ENCODE measurements around the gene SLCO3A1. TPM values are rescaled to one million over a fixed set of nuclear protein-coding genes. Genes with fewer than 3 reads are reported as not detected.

Gene SLCO3A1
- total RNA-seq, 1 donor = 17.2 TPM

DNA sequence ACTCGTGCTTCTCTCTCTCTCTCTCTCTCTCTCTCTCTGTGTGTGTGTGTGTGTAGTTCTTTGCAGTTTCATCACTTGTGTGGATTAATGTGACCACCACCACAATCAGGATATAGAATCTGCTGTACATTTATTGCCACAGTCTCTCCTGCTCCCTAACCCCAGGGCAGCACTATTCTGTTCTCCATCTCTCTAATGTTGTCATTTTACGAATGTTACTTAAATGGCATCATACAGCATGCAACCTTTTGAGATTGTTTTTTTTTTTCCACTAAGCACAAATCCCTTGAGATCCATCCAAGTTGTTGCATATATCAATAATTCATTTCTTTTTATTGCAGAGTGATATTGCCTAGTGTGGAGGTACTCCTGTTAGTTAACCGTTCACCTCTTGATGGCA is 26.9 kb downstream of the SLCO3A1 start:
- no peak for DNase-seq (ENCODE audit: low read depth in 2 of 3, low spot score in 2 of 3)

DNA sequence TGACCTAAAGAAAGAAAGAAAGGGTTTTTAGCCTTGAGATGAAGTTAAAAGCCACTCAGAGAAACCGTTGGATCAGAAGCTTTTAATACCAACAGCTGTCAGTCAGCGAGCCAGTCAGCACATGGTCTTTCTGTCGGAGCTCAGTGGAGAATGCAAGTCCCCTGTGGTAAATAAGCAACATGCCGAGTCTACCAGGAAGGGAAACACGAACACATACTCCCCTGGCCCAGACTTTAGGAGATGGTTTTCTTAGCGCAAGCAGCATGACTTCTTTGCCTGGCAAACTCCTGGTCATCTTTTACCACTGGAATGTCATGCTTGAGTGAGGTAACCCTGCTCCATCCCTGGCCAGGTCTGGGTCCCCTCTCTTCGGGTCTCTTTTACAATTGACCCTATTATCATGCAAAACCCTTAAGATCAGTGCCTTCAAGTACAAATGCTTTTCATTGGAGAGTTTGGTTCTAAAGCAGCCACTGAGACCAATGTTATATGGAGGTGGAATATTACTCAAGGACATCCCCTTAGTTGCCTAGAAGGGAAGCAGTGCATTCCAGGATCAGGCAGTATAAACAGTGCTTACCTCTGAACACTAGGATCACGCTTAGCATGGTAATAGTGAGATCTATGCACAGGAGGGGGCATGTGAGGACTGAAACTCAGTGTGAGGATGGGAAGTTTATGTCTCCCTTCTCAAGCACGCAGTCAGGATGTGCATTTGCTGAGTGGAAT is 28.2 kb downstream of the SLCO3A1 start:
- DNase-seq (ENCODE audit: low read depth in 2 of 3, low spot score in 2 of 3) = no peak

DNA sequence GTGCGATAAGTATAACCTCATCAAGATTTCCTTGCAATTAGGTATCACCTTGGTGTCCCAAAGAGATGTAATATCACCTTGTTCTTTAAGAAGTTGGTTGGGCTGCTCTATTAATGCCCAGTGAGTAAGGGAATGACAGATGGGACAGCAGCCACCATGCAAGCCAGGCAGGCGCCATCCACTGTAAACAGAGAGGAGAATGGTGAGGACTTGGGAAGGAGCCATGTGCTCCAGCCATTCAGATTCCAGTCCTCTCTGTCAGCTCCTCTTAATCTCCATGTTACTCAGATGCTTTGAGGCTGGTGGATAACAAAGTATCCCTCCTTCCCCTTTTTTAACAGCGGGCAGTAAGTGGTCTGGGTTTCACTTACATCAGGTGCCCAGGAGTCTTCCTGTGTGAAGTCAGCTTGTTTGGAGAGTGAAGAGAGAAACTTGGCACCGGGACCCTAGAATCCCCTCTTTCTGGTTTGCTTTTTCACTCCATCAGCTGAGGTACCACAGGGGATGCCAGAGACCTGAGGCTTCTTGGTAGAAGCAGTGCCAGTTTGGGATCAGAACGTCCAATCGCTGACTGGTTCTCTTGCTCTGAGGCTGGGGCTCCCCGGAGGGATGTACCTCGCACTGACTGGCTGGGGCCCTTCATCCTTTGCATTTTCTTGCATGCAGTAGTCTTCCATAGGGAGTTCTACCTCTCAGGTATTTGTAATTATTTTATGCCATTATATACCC is 29.5 kb downstream of the SLCO3A1 start:
- peak in 1 of 3 donors; percentile 13 for DNase-seq (ENCODE audit: low read depth in 2 of 3, low spot score in 2 of 3)

DNA sequence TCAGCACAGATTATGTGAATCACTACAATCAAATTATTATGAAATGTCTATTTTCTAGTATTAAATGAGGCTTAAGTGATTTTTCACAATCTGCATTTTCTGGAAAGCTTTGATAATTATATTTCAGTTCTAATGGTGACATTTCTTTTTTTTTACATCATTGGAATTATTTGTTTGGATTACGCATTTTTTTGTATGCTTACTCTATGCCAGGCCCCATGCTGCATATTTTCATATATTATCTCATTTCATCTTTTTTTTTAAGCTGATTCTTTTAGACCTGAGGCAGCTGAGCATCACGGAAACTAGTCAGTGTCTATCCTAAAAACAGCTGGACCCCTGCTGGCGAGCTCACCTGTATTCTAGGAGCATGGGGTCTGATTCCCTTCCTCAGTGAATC is 31.1 kb downstream of the SLCO3A1 start:
- no peak for DNase-seq (ENCODE audit: low read depth in 2 of 3, low spot score in 2 of 3)

DNA sequence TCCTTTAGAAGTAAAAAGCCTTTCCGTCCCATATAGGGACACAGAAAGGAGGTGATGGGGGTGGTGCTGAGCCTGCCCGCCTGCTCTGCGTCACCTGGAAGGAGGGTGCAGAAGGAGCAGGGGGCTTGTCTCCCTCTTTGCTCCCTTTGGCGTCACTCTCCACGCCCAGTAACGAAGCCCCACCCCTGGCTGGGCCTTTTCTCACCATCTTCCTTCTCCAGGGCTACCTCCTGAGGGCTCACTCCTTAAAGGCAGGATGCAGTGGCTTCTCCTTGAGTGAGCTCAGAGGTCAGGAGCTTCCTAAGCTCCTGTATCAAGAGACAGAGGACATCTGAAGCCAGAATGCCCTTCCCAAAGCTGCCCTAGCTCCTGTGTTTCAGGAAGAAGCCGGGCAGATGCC is 31.5 kb downstream of the SLCO3A1 start:
- DNase-seq (ENCODE audit: low read depth in 2 of 3, low spot score in 2 of 3) = no peak

DNA sequence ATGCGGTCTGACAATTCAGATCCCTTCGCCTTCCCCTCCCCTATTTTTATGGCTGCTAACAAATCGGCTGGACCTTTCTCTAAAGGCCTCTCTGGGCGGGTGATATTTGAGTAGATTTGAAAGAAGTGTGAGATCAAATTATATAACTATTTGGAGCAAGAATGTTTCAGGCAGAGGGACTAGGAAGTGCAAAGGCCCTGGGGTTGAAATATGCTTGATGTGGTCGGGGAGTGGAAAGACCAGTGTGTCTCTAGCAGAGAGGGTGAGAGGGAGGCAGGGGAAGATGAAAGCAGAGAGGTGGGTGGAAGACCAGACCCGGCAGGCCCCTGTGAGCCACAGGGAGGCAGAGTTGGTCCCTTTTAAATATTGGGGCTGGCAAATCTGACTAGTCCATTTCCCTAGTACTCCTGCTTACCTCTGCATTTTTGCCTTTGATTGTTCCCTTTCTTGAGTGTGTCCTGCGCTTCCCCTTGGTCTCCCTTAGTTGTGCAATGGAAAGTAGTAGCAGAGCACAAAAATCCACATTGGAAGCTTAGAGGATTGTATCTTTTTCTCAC is 32.3 kb downstream of the SLCO3A1 start:
- peak in 2 of 3 donors; percentile 26 to 28 for DNase-seq (ENCODE audit: low read depth in 2 of 3, low spot score in 2 of 3)

DNA sequence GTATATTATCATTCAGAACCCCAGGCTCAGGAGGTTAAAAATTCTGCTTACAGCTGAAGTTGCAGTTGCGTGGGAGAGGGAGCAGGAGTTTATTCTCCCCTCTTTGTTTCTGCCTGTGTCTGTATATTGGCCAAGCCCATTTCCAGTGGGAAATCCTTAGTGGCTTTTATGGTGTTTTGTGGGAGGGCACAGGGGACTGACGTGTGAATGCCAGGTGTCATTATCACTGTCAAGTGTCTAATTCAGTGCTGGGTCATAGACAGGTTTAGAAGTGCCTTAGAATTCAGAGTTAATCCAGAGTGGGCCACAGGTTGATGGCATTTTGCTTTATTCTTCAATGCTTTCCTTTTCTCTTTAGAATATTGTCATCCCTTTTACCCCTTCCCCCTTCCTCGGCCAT is 33.4 kb downstream of the SLCO3A1 start:
- DNase-seq (ENCODE audit: low read depth in 2 of 3, low spot score in 2 of 3) = no peak

DNA sequence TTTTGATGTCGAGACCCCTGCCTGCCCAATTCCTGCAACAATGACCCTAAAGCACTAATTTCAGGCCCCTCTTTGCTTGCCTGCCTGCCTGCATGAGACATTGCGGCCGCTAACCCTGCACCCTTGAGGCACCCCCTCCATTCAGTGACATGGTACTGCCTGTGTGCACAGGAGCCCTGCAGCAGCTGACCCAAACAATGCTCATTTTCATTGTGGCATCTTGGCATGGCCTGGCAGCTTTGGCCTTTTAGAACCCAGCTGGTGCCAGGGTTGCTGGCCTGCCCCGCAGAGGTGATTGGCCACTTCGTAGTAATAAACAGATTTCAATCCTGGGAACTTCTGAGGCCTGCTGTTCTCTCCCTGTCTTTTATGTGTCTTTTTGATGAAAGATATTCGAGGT is 33.8 kb downstream of the SLCO3A1 start:
- DNase-seq (ENCODE audit: low read depth in 2 of 3, low spot score in 2 of 3) = no peak

DNA sequence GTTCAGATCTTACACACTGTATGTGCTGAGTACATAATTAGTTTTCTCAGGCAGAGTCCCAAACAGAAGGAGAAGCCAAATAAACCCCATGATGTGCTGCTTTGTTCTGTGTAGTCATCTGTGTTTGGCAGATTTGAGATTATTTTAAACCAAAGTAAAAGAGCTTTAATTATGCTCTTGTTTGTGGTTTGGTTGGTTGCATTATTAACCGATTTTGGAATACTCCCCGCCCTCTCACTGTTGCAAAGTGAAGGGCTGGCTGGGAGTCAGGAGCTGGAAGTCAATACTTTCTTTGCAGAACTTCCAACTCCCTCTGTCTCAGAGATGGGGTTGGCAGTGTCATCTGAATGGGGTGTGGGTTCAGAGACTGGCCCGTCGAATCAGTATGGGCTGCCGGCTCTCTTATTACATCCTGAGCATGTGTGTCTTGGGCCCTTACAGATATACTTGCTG is 34.4 kb downstream of the SLCO3A1 start:
- DNase-seq (ENCODE audit: low read depth in 2 of 3, low spot score in 2 of 3) = no peak

DNA sequence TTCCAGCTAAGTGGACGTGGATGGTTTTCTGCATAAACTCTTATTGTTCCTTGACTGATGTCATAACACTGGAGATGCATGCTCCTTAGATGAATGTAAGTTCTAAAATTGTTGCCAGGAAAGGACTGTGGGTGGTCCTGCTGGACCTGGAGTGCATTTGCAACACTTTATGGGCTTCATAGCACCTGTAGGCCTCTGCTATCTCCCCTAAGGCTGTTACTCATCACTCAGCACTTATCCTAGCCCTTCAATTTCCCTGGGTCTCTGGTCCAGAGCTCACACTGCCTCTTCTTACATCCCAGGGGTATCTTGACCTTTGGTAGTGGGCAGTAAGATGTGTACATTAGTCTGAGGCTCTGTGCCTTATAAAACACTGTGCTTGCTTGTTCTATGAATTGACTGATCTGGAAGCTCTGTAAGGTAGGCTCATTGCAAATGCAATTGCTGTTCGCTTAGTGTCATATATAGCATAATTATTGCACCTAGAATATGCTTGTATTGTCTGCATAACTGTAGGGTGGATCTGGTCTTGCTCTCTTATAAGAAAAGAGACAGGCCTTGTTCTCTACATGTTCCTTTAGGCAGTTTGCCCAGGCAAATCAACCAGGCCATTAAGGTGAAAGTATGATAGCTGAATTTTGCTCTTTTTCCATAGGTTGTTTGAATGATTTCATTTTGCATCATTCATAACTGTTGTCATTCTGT is 35.8 kb downstream of the SLCO3A1 start:
- DNase-seq (ENCODE audit: low read depth in 2 of 3, low spot score in 2 of 3) = no peak

DNA sequence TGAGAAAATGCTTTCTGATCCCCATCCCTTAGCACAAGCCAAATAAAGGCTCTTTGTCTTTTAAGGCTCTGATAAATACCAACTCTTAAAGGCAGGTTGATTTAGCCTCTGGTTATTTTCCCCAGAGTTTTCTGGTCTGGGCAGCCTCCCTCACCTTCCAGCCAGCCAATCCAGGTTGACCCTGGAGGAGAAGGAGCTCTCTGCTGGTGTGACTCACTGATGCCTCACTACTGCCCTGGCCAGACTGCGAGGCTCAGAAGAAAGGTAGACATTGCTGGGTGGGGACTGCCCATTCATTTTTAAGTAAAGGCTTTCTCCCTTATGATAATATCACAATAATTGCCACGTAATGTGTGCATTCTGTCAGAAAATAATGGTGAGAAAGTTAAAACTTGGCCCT is 37.1 kb downstream of the SLCO3A1 start:
- no peak for DNase-seq (ENCODE audit: low read depth in 2 of 3, low spot score in 2 of 3)

DNA sequence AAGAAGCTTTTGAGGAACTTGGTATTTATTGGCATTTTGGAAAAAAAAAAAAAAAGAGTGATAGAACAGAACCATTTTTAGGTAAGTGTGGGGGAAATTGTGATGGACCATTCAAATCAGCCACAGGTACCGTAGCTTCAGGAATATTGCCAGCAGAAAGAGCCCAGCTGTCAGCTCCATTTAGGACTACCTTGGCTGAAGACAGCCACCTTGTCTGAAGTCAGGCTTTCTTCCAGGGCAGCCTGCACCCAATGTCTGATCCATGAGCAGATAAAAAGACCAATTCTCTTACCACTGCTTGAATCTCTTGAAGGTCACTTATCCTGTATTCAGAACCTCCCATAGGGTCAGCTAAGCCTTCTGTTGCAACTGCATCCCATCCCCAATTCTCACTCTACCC is 37.6 kb downstream of the SLCO3A1 start:
- DNase-seq (ENCODE audit: low read depth in 2 of 3, low spot score in 2 of 3) = no peak

DNA sequence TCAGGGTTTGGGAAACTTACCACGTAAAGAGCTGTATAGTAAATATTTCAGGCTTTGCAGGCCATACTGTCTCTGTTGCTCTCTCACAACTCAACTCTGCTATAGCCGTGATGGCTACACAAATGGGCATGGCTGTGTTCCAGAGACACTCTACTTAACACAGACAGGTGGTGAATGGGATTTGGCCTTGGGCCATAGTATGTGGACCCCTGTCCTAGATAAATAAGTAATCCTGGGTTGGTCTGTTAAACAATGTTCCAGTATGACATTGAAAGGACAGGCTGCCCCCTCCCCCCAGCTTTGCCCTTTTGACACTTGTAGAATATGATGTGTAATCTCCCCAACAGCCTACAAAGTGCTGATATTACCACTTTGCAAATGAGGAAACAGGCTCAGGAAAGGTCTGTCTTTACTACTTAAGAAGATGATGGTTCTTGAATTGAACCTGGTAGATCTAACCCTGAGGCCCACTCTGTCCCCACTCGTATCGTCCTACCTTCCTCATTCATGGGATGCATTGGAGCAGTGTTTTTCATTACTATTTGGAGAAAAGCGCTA is 38.4 kb downstream of the SLCO3A1 start:
- DNase-seq (ENCODE audit: low read depth in 2 of 3, low spot score in 2 of 3) = no peak

DNA sequence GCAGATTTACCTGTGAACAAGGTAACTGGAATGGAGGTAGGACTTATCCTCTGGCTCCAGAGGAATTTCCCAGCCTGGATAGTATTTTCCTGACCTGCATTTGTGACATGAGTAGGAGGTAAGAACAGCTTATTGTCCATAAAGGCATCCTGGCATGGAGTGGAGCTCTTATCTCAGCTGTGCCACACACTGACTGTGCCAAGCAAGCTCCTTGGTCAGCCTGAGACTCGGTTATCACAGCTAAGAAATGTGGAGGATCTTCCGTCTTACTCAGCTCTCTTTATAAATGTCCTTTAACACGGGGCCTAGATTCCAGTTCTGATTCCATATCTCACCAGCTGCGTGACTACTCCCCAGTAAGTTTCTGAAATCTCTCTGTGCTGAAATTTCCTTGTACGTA is 38.9 kb downstream of the SLCO3A1 start:
- no peak for DNase-seq (ENCODE audit: low read depth in 2 of 3, low spot score in 2 of 3)

DNA sequence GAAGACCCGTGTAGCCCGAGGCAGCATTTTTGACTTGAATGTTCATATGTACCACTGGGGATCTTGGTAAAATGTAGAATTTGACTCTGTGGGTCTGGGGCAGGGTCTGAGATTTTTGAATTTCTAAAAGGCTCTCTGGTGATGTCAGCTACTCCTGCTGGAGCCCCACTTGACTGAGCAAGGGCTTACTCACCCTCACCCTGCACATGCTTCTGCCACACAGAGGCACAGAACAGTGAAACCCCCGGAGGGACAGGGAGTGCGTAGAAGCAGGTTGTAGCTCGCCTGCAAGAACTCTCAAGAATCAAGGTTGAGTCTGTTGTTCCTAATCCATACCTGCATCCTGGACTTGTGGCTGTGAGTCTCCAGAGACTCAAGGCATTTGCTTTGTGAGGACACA is 41.1 kb downstream of the SLCO3A1 start:
- DNase-seq (ENCODE audit: low read depth in 2 of 3, low spot score in 2 of 3) = no peak

DNA sequence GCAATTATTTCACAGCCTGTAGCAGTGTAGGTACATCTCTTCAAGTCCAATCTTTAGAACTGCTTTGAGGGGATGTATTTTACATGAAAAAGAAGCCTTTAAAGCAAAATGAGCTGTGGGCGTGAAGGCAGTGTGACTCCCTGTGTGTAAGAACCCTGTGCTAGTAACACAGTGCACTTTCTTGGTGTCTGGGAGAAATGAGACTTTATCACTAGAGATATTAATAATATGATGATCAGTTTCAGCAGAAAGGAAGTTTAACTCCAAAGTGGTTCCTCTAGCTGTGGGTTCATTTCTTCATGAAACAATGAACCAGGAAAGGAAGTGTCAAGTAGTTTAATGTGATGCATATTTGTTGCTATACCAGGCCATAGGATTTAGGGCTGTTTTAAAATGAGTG is 41.5 kb downstream of the SLCO3A1 start:
- no peak for DNase-seq (ENCODE audit: low read depth in 2 of 3, low spot score in 2 of 3)

DNA sequence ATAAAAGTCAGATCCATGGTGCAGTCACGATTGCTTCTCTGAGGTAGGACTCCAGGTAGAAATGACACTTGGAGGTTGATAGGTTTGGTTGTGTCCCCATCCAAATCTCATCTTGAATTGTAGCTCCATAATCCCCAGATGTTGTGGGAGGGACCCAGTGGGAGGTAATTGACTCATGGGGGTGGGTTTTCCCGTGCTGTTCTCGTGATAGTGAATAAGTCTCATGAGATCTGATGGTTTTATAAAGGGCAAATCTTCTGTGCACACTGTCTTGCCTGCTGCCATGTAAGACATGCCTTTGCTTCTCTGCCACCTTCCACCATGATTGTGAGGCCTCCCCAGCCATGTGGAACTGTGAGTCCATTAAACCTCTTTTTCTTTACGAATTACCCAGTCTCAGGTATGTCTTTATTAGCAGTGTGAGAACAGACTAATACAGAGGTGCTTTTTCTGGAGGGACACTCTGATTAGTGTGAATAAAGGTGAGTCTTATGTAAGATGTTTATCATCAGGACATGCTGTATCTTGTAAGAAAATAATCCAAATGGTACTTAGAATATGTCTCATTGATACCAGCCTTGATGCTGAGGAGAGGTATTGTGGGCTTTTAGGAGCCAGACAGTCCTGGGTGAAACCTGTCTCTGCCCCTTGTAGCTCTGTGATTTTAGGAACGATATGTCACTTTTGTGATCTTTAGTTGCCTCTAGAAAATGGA is 43.0 kb downstream of the SLCO3A1 start:
- DNase-seq (ENCODE audit: low read depth in 2 of 3, low spot score in 2 of 3) = no peak

DNA sequence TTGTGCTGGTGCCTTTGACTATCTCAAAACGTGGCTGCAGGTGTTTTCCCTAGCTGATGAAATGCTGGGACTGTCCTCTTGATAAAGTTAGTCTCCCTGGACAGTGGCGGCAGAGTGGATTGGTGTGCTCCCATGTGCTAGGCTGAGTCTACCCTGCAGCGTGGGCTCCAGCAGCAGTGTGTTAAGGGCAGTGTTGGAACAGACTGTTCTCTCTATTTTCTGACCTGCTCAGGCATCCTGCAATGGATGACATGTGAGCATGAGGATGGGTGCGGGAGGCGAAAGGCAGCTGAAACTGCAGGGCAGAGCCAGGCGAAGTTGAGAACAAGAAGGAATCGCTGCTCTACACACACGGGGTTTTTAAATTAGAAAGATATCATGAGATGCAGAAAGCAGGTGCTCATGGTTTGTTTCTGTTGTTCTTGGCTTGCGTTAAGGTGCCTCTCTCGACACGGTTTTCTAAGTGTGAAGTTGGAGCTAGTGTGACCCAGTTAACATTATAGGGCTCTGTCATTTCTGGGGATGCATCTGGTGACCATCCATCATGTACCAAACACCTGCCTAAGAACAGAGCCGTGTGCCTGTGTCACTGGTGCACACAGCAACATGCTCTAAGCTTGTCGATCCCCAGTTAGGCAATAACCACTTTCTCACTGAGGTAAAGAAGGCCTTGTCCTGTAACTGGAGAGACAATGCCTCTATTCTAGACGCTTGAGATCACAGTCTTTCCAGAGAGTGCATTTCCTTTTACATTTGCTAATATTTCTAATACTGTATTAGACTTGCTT is 44.3 kb downstream of the SLCO3A1 start:
- no peak for DNase-seq (ENCODE audit: low read depth in 2 of 3, low spot score in 2 of 3)

DNA sequence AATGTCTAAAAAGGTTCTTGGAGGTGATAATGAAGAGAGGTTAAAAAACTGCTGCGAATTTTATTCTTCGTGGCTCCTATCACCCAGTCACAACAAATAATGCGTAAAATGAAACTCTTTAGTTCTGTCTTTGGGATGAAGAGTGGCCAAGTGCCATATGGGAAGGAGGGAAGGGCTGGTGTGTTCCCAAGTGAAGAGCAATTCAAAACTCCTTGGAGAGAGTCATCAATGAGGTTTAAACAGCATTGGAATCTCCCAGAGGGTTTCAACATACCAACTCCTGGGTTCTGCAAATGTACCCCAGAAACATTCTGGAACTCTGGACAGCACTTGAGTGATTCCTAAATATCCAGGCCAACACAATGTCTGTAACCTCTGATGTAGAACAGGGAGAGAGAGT is 45.3 kb downstream of the SLCO3A1 start:
- no peak for DNase-seq (ENCODE audit: low read depth in 2 of 3, low spot score in 2 of 3)

DNA sequence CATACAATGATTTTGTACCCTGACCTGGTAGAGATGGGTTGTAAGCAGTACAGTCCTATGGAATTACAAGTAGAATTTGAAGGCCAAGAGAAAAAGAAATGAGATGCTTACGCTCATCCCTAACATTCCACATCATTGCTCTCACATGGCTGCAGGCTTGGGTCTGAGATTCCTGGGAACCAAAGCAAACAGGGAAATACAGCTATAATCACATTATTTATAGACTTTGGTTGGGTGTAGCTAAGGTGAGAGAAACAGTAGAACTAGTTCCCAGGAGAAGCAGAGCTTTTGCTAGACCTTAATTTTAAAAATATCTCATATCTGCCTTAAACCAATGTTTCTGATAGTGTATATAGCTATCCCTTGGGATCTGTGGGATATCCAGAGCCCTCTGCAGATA is 51.4 kb downstream of the SLCO3A1 start:
- DNase-seq (ENCODE audit: low read depth in 2 of 3, low spot score in 2 of 3) = no peak

Data from hematopoietic multipotent progenitor cell (in vitro differentiated cells).